ENCODE results near the gene ALS2. TPM values are rescaled to one million over a fixed set of nuclear protein-coding genes. Genes with fewer than 3 reads are reported as not detected.

Gene ALS2
- total RNA-seq, 2 experiments from 2014 or later: 7.0 to 7.2 TPM

GRCh38 chr2:201777043-201777442, 3.7 kb downstream of the ALS2 start:
- CTCF ChIA-PET: no interaction called here

DNA sequence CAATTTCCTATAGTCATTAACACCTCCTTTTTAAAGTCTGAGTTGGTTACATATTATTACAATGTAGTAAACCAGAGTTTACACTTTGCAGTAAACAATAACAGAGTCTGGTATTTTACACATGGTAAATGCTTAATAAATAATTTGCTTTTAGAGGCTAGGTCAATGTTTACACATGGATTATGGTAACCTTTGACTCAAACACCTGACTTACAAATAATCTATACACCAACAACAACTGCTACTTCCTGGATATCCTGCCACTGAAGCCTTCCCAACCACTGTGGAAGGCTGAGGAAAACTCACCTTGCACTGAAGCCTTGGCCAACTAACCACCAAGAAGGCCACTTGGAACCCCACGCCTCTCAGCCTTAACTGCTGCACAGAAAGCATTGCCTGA, 5.4 kb downstream of the ALS2 start:
- ATAC-seq (ENCODE audit: poor library complexity): no peak
- H3K27me3 Mint-ChIP-seq: no peaks in the 10 kb centered on the region
- ChIA-PET CTCF (interaction anchor here (0.6 kb wide), 1 partner anchor 1417 kb away, joined by 3 read pairs; no protein-coding TSS in a partner anchor), POLR2A (no interaction called here)
- TF ChIP-seq CTCF (IDR thresholded peaks at IDR 0.05): no peak
- Histone ChIP-seq H3K27me3 (ENCODE audit: control insufficient read depth in 1 of 2, insufficient read depth in 2 of 2, low read length in 2 of 2) (no peaks in the 10 kb centered on the region), H3K9me3 (ENCODE audit: control insufficient read depth in 1 of 2, insufficient read depth in 1 of 2, low read length in 2 of 2) (no peaks in the 10 kb centered on the region), H3K27ac (ENCODE audit: low read depth in 1 of 2, low read length in 2 of 2) (no peak overlapping the region), H3K36me3 (ENCODE audit: insufficient read depth, low read length) (no peaks in the 10 kb centered on the region), H3K4me1 (ENCODE audit: insufficient read depth, low read length) (peaks cover 6% of the 10 kb centered on the region), H3K4me3 (ENCODE audit: low read length) (no peak overlapping the region)
- H3K27ac Mint-ChIP-seq: no peak overlapping the region
- no peak for DNase-seq
- intact Hi-C loops (cut with DNase I, micrococcal nuclease): loop anchor here in 1 of 2 experiments (10.0 kb wide), 1 partner anchor 1821 kb away; the partner anchor contains the start of genes MAIP1 and TYW5
- H3K36me3 Mint-ChIP-seq (ENCODE audit: low read depth): no peaks in the 10 kb centered on the region
- peaks cover 7% of the 10 kb centered on the region for H3K4me1 Mint-ChIP-seq (ENCODE audit: low read depth)
- H3K9me3 Mint-ChIP-seq: no peaks in the 10 kb centered on the region
- H3K4me3 Mint-ChIP-seq: no peak overlapping the region

More at GRCh38 chr2:201777043-201777442, 3.7 kb downstream of the ALS2 start:
- POLR2A ChIA-PET: no interaction called here
- Mint-ChIP-seq H3K4me3 (no peak overlapping the region), H3K27ac (no peak overlapping the region), H3K9me3 (no peaks in the 10 kb centered on the region), H3K27me3 (no peaks in the 10 kb centered on the region), H3K36me3 (ENCODE audit: low read depth) (peaks cover 12% of the 10 kb centered on the region), H3K4me1 (ENCODE audit: low read depth) (peaks cover 20% of the 10 kb centered on the region)
- DNase-seq (no peak), ATAC-seq (ENCODE audit: poor library complexity) (no peak)
- intact Hi-C loops (cut with DNase I, micrococcal nuclease): loop anchor here in 1 of 2 experiments (10.0 kb wide), 1 partner anchor 1822 kb away; the partner anchor contains the start of genes MAIP1 and TYW5
- H3K9me3 ChIP-seq (ENCODE audit: control insufficient read depth in 1 of 2, insufficient read depth in 1 of 2, low read length in 2 of 2): no peaks in the 10 kb centered on the region
- H3K4me1 ChIP-seq (ENCODE audit: insufficient read depth, low read length): peaks cover 15% of the 10 kb centered on the region
- no peak overlapping the region for H3K27ac ChIP-seq (ENCODE audit: low read depth in 1 of 2, low read length in 2 of 2)
- TF ChIP-seq CTCF (IDR thresholded peaks at IDR 0.05): no peak
- H3K4me3 ChIP-seq (ENCODE audit: low read length): no peak overlapping the region
- H3K27me3 ChIP-seq (ENCODE audit: control insufficient read depth in 1 of 2, insufficient read depth in 2 of 2, low read length in 2 of 2): no peaks in the 10 kb centered on the region
- no peaks in the 10 kb centered on the region for H3K36me3 ChIP-seq (ENCODE audit: insufficient read depth, low read length)

GRCh38 chr2:201774546-201774945, 6.2 kb downstream of the ALS2 start:
- ChIA-PET CTCF (no interaction called here), POLR2A (no interaction called here)
- no peaks in the 10 kb centered on the region for H3K36me3 Mint-ChIP-seq (ENCODE audit: low read depth)
- H3K27ac Mint-ChIP-seq: no peak overlapping the region
- TF ChIP-seq CTCF (IDR thresholded peaks at IDR 0.05): no peak
- DNase-seq: no peak
- no peak overlapping the region for H3K4me3 ChIP-seq (ENCODE audit: low read length)
- ATAC-seq (ENCODE audit: poor library complexity): no peak
- H3K4me1 ChIP-seq (ENCODE audit: insufficient read depth, low read length): no peaks in the 10 kb centered on the region
- intact Hi-C loops (cut with DNase I, micrococcal nuclease): loop anchor here in 1 of 2 experiments (10.0 kb wide), 1 partner anchor 1820 kb away; the partner anchor contains the start of genes MAIP1 and TYW5
- H3K9me3 Mint-ChIP-seq: no peaks in the 10 kb centered on the region
- H3K27me3 Mint-ChIP-seq: no peaks in the 10 kb centered on the region
- H3K4me3 Mint-ChIP-seq: no peak overlapping the region
- H3K4me1 Mint-ChIP-seq (ENCODE audit: low read depth): no peaks in the 10 kb centered on the region
- no peak overlapping the region for H3K27ac ChIP-seq (ENCODE audit: low read depth in 1 of 2, low read length in 2 of 2)
- H3K36me3 ChIP-seq (ENCODE audit: insufficient read depth, low read length): no peaks in the 10 kb centered on the region
- no peaks in the 10 kb centered on the region for H3K27me3 ChIP-seq (ENCODE audit: control insufficient read depth in 1 of 2, insufficient read depth in 2 of 2, low read length in 2 of 2)
- H3K9me3 ChIP-seq (ENCODE audit: control insufficient read depth in 1 of 2, insufficient read depth in 1 of 2, low read length in 2 of 2): no peaks in the 10 kb centered on the region

Data from CD4-positive, alpha-beta T cell (primary cell).